Astrocyte of the cerebellum (primary cell): ENCODE data around the gene EPGN.
"Not testable (repeated sequence)": the region's sequence is repeated elsewhere in the genome, so short reads cannot be mapped to it uniquely, and the experiment has no call there.

ENCODE experiments used
- DNase-seq: peaks from one replicate; pipeline ENCODE4 v3.0.0-alpha.2; 2011; ENCODE audit warnings: low read depth
- H3K4me3 ChIP-seq: 2 replicates; pipeline ENCODE4 v1.5.1; 2011; ENCODE audit warnings: mild to moderate bottlenecking, low read depth, low read length, moderate library complexity
- in situ Hi-C: cut with HindIII; loops from 2 replicates; pipeline ENCODE4 v1.10.0; 2017; ENCODE audit warnings: low sequenced_read_pairs
- TF ChIP-seq, protein P1 (sequence below): IDR thresholded peaks from 2 replicates; pipeline ENCODE4 v1.5.1; 2012; ENCODE audit warnings: low read length, low read depth, moderate library complexity, mild to moderate bottlenecking; ENCODE audit errors: missing control alignments

Gene EPGN

DNA sequence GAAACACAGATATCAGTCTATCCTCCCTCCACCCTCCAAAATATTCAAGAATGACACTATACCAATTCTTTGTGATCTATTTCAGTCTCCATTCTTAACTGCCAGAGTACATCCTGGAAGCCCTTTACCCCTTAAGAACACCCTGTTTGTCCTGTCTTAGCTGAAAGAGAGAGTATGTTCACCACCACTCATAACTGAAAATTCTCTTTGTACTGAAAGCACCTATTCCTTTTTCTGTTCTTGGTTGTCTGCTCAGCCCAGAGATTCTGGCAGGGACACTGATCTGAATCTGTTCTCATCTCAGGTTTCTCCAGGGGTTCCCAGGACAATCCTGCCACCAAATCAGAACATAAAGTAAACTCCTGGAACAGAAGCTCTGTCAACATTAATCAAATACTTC is 31.2 kb downstream of the EPGN start:
- DNase-seq: no peak
- TF ChIP-seq, protein P1, sequence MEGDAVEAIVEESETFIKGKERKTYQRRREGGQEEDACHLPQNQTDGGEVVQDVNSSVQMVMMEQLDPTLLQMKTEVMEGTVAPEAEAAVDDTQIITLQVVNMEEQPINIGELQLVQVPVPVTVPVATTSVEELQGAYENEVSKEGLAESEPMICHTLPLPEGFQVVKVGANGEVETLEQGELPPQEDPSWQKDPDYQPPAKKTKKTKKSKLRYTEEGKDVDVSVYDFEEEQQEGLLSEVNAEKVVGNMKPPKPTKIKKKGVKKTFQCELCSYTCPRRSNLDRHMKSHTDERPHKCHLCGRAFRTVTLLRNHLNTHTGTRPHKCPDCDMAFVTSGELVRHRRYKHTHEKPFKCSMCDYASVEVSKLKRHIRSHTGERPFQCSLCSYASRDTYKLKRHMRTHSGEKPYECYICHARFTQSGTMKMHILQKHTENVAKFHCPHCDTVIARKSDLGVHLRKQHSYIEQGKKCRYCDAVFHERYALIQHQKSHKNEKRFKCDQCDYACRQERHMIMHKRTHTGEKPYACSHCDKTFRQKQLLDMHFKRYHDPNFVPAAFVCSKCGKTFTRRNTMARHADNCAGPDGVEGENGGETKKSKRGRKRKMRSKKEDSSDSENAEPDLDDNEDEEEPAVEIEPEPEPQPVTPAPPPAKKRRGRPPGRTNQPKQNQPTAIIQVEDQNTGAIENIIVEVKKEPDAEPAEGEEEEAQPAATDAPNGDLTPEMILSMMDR: no peak
- no peak overlapping the region for H3K4me3 ChIP-seq
- in situ Hi-C loops: no loop called here

DNA sequence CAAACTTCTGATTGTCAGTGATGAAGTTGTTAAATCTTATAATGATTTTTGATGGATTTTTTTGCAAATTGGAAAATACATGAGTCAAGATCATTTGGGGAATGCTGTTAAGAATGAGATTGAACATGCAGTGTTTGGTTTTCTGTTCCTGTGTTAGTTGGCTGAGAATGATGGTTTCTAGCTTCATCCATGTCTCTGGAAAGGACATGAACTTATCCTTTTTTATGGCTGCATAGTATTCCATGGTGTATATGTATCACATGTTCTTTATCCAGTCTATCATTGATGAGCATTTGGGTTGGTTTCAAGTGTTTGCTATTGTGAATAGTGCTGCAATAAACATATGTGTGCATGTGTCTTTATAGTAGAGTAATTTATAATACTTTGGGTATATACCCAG is 32.2 kb downstream of the EPGN start:
- in situ Hi-C loops, DNase-seq, H3K4me3 ChIP-seq: not testable (repeated sequence)

DNA sequence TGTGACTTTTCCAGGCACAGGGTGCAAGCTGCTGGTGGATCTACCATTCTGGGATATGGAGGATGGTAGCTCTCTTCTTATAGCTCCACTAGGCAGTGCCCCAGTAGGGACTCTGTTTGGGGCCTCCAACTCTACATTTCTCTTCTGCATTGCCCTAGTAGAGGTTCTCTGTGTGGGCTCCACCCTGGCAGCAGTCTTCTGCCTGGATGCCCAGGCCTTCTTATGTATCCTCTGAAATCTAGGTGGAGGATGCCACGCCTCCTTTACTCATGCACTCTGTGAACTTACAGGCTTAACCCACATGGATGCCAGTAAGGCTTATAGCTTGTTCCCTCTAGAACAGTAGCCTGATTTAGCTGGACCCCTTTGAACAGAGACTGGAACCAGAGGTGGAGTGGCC is 35.8 kb downstream of the EPGN start:
- TF ChIP-seq, protein P1: no peak
- in situ Hi-C loops: no loop called here
- no peak for DNase-seq
- H3K4me3 ChIP-seq: no peak overlapping the region

DNA sequence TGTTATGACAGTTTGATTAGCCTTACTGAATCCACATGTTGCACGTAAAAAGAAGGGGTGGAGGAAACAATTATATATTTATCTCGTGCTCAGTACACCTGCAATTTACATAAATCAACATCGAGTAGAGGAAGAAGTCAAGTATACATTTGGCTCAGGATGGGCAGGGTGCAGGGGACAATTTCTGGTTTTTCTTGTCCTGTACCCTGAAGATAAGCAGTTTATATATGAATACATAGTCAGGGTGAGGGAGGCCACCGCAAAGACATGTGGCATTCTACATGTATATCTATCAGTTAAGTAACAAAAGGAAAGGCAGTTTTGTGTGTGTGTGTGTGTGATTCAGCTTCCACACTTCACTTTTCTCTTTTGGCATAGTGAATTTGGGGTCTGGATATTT is 45.6 kb downstream of the EPGN start:
- TF ChIP-seq, protein P1: no peak
- in situ Hi-C loops: no loop called here
- DNase-seq: no peak

DNA sequence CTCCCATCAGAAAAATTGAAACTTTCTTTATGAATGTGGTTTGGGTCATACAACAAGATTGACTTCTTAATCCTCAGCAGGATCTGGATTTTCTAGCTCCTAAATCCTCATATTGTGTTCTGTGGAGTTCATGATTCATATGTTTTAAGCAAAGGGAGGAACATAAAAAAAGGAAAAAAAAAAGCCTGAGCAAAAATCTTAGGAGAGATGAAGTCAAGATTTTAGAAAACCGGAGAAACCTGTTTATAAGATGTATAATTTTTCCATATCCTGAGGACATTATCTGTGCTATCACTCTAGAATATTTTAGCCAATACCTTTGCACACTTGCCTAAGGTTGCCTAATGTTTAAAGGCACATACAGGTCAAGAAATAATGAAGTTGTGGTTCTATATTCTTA is 49.7 kb downstream of the EPGN start:
- in situ Hi-C loops: no loop called here
- no peak for DNase-seq
- no peak overlapping the region for H3K4me3 ChIP-seq
- TF ChIP-seq, protein P1: no peak

More for the DNA sequence above, 45.6 kb downstream of the EPGN start:
- no peak overlapping the region for H3K4me3 ChIP-seq

DNA sequence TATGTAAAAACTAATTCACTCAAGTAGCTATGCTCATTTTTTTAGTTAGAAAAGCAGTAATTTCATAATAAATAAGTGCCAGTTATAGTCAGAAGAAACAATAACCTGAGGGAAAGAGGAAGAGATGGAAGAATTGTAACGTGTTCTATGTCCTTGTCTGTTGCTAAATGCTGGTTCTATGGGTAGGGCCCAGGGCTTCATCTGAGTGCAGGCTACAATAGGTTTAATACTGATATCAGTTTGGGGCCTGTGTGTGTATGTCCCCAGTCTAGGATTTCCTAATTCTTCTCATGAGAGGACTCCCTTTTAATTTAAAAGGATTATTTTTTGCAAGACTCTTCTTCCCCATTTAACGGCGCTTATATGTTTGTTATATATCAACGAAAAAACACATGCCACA is 53.4 kb downstream of the EPGN start:
- in situ Hi-C loops: no loop called here
- H3K4me3 ChIP-seq: no peak overlapping the region
- TF ChIP-seq, protein P1: no peak
- DNase-seq: no peak

DNA sequence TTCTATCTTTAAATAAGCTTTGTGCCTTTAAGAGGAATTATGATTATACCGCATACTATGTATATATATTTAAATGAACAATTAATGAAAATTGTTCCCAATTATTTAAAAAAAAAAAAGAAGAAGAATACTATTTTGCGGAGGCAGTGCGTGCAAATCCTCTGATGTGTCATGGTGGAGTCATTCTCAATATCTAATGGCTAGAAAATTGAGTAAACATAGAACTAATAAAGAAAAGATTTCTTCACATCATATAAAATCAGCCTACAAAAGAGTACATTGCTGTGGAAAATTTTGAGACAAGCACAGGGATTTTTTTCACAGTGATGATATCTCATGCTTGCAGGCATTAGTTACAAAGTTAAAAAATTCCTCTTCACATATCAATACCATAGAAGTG is 54.1 kb downstream of the EPGN start:
- DNase-seq: no peak

More for the DNA sequence above, 54.1 kb downstream of the EPGN start:
- TF ChIP-seq, protein P1: no peak
- no peak overlapping the region for H3K4me3 ChIP-seq
- in situ Hi-C loops: no loop called here
